Activated T-cell treated with anti-CD3 and anti-CD28 coated beads, Interleukin-2, amount 50 U/mL, for 48 hours (primary cell): Measurements from ENCODE around the gene MFSD2A.
"Not testable (repeated sequence)": the region's sequence is repeated elsewhere in the genome, so short reads cannot be mapped to it uniquely, and the experiment has no call there.

Source experiments
- DNase-seq, 2 experiments: peaks; one replicate each; pipeline ENCODE4 v3.0.0-alpha.2; 2020

The MFSD2A gene

GRCh38 chr1:39954870-39955546, at the start of gene MFSD2A:
Gene MFSD2A, plus strand, starts transcription at chr1:39955145. Its CDS starts 148 bp downstream, at chr1:39955293.
- peak; percentile 94 to 96 for DNase-seq

- no peak for DNase-seq
Measured at GRCh38 chr1:39905172-39905571, 49.8 kb upstream of the MFSD2A start.

GRCh38 chr1:39907528-39908453, 47.2 kb upstream of the MFSD2A start:
- DNase-seq, result no peak

GRCh38 chr1:39908534-39908933, 46.4 kb upstream of the MFSD2A start:
- no peak for DNase-seq

GRCh38 chr1:39910263-39910662, 44.7 kb upstream of the MFSD2A start:
- no peak for DNase-seq

- not testable (repeated sequence) for DNase-seq
Measured at GRCh38 chr1:39913136-39913535, 41.8 kb upstream of the MFSD2A start.

- no peak for DNase-seq
Measured at GRCh38 chr1:39915499-39916129, 39.3 kb upstream of the MFSD2A start.

- DNase-seq, result no peak
Measured at GRCh38 chr1:39917825-39918224, 37.1 kb upstream of the MFSD2A start.

- DNase-seq, result peak; percentile 46 to 59
Measured at GRCh38 chr1:39919545-39919944, 35.4 kb upstream of the MFSD2A start.

- no peak for DNase-seq
Measured at GRCh38 chr1:39922251-39922688, 32.7 kb upstream of the MFSD2A start.

- no peak for DNase-seq
Measured at GRCh38 chr1:39925721-39926342, 29.1 kb upstream of the MFSD2A start.

- DNase-seq, result no peak
Measured at GRCh38 chr1:39926343-39926793, 28.6 kb upstream of the MFSD2A start.

- no peak for DNase-seq
Measured at GRCh38 chr1:39926820-39927219, 28.1 kb upstream of the MFSD2A start.

- no peak for DNase-seq
Measured at GRCh38 chr1:39927538-39927937, 27.4 kb upstream of the MFSD2A start.

GRCh38 chr1:39928809-39929587, 25.9 kb upstream of the MFSD2A start:
- no peak for DNase-seq

GRCh38 chr1:39933956-39934941, 20.7 kb upstream of the MFSD2A start:
- no peak for DNase-seq

- no peak for DNase-seq
Measured at GRCh38 chr1:39936724-39937491, 18.0 kb upstream of the MFSD2A start.

GRCh38 chr1:39938856-39939255, 16.1 kb upstream of the MFSD2A start:
- no peak for DNase-seq

- DNase-seq, result no peak
Measured at GRCh38 chr1:39940253-39940652, 14.7 kb upstream of the MFSD2A start.
